Tibial nerve (tissue), 4 donors: Measurements from ENCODE around the gene ADGRB3.

Source experiments
- EP300 ChIP-seq, 2 donors: sonication (generic); formaldehyde crosslinking; IDR thresholded peaks; one replicate each; pipeline ENCODE4 v1.6.1; 2017; ENCODE audit warnings: antibody characterized with exemption in 2 of 2, mild to moderate bottlenecking in 1 of 2
- POLR2A ChIP-seq, 2 donors: fragments of 450-650 bp; IDR thresholded peaks; one replicate each; pipeline ENCODE4 v1.6.1; 2017; ENCODE audit warnings: antibody characterized with exemption in 2 of 2, mild to moderate bottlenecking in 2 of 2, moderate library complexity in 2 of 2
- TF ChIP-seq, protein P1 (sequence below), 5 experiments: fragments of 200-600 bp in 3 of 5; fragments of 450-650 bp in 2 of 5; sonication (generic) in 3 of 5; IDR thresholded peaks; one replicate each; pipeline ENCODE4 v1.5.1; 2016 to 2019; ENCODE audit warnings: antibody characterized with exemption in 5 of 5, mild to moderate bottlenecking in 3 of 5, moderate library complexity in 2 of 5

DNA sequence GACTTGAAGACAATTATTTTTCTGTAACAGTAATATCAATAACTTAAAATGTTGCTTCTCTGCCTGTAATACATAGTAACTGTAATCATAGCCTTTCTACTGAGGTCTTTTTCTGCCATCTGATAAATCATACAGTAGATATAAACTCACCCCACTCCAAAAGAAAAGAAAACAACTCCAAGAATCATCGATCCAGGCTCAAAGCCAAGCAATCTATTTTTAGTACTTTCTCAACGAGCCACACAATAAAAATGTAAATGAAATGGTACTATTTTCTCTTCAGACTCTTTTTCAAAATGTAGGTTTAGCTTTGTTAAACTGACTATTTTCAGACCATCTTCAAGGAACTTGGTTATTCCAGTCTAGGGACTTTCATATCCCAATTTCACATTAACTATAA, 493.3 kb downstream of the ADGRB3 start:
- TF ChIP-seq, protein P1, sequence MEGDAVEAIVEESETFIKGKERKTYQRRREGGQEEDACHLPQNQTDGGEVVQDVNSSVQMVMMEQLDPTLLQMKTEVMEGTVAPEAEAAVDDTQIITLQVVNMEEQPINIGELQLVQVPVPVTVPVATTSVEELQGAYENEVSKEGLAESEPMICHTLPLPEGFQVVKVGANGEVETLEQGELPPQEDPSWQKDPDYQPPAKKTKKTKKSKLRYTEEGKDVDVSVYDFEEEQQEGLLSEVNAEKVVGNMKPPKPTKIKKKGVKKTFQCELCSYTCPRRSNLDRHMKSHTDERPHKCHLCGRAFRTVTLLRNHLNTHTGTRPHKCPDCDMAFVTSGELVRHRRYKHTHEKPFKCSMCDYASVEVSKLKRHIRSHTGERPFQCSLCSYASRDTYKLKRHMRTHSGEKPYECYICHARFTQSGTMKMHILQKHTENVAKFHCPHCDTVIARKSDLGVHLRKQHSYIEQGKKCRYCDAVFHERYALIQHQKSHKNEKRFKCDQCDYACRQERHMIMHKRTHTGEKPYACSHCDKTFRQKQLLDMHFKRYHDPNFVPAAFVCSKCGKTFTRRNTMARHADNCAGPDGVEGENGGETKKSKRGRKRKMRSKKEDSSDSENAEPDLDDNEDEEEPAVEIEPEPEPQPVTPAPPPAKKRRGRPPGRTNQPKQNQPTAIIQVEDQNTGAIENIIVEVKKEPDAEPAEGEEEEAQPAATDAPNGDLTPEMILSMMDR (IDR thresholded peaks at IDR 0.05), result no peak
- no peak for TF ChIP-seq POLR2A (IDR thresholded peaks at IDR 0.05)
- no peak for TF ChIP-seq EP300 (IDR thresholded peaks at IDR 0.05)
